HG03060 (cell line): ENCODE data around the gene TKTL1.
"Not testable (repeated sequence)": the region's sequence is repeated elsewhere in the genome, so short reads cannot be mapped to it uniquely, and the experiment has no call there.

Source experiments
- ATAC-seq: cut with Tn5 transposase; IDR thresholded peaks from one replicate; pipeline ENCODE4 v1.9.1; 2021; ENCODE audit warnings: low read depth, moderate number of reproducible peaks; ENCODE audit not compliant: unreplicated experiment

TKTL1 gene, protein sequence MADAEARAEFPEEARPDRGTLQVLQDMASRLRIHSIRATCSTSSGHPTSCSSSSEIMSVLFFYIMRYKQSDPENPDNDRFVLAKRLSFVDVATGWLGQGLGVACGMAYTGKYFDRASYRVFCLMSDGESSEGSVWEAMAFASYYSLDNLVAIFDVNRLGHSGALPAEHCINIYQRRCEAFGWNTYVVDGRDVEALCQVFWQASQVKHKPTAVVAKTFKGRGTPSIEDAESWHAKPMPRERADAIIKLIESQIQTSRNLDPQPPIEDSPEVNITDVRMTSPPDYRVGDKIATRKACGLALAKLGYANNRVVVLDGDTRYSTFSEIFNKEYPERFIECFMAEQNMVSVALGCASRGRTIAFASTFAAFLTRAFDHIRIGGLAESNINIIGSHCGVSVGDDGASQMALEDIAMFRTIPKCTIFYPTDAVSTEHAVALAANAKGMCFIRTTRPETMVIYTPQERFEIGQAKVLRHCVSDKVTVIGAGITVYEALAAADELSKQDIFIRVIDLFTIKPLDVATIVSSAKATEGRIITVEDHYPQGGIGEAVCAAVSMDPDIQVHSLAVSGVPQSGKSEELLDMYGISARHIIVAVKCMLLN

GRCh38 chrX:154295664-154296310, at the start of gene TKTL1:
Gene TKTL1 (plus strand): TSS chrX:154295795. CDS start chrX:154295860, 65 bp downstream.
- no peak for ATAC-seq

GRCh38 chrX:154247377-154248045, 48.1 kb upstream of the TKTL1 start:
- peak; percentile 92 for ATAC-seq

GRCh38 chrX:154248076-154248475, 47.5 kb upstream of the TKTL1 start:
- ATAC-seq, result not testable (repeated sequence)

DNA sequence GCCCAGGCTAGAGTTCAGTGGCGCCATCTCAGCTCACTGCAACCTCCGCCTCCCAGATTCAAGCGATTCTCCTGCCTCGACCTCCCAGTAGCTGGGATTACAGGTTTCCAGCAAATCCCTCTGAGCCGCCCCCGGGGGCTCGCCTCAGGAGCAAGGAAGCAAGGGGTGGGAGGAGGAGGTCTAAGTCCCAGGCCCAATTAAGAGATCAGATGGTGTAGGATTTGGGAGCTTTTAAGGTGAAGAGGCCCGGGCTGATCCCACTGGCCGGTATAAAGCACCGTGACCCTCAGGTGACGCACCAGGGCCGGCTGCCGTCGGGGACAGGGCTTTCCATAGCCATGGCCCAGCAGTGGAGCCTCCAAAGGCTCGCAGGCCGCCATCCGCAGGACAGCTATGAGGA, 38.3 kb upstream of the TKTL1 start, which contains the start of gene OPN1MW3:
Gene OPN1MW3 (plus strand): TSS at position 301 of the 400 bp plus-strand sequence. CDS start 38 bp downstream, at position 339.
- ATAC-seq, result not testable (repeated sequence)

DNA sequence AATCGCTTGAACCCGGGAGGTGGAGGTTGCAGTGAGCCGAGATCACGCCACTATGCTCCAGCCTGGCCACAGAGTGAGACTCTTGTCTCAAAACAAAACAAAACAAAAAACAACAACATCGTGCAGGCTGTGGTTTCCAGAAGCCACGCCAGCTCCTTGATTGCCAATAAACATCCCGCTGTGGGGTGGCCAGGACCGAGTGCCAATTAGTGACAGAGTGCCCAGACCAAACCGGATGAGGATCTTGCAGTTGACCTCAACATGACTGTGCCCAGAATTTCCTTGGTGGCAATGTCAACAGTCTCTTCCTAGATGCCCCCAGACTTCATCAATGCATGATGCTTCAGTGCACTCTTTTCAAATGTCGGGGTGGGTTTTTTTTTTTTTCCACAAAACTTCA, 36.9 kb upstream of the TKTL1 start:
- not testable (repeated sequence) for ATAC-seq

DNA sequence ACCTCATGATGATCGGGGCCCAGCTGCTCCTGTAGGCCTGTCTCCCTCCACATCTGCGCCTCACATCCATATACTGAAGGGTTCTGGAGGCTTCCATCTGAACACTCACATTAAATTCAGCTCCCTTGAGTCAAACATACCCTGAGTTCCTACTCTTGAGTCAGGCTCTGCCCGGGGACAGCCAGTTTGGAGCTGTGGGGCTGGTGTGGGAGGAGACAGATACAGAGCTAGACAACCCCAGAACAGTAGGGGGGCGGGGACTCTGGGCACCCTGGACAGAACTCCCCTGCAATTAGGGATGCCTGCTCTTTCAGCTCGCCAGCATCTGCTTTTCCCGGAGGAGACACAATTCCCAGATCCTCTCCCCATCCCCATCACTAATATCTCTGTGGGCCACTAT, 32.5 kb upstream of the TKTL1 start:
- ATAC-seq, result not testable (repeated sequence)

DNA sequence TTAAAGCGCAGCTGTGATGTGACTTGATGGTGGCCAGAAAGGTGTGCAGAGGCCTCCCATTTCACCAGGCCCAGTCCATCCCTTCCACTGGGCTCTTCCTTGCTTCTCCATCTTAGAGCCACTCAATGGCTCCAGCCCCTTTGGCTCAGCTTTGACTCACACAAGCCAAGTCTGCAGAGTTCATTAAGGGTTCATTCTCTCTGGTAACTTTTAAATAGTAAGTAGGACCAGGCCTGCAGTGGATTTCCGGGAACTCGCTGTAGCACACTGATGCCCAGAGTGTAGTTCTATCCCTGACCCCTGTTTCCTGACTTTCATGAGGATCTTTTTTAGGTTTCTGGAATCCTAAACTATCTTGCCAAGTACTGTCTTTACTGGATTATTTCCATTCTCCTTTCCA, 26.4 kb upstream of the TKTL1 start:
- ATAC-seq, result not testable (repeated sequence)

- peak; percentile 80 for ATAC-seq
Measured at GRCh38 chrX:154284489-154285338, 10.9 kb upstream of the TKTL1 start.

DNA sequence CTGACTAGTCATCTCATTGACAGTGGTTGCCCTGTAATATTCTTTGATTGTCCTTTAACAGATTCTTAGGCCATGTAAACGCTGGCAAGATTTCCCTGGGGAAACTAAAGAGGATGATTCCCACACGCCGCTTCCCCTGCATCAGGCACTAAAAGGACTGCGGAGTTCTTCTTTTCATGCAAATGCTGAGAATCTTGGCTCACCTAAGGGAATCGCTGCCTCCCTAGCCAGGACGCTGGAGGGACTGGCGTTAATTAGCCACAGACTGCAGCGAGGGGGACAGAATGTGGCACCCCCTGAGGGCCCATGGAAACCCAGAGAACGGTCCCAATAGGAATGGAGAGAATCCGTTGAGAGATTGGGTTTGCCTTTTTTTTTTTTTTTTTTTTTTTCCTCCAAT, 9.2 kb upstream of the TKTL1 start:
- not testable (repeated sequence) for ATAC-seq

GRCh38 chrX:154294791-154295574, 612 bp upstream of the TKTL1 start, which contains the start of gene TEX28:
Gene TEX28 (minus strand): TSS chrX:154295124. CDS start chrX:154292117, 3,007 bp downstream.
- ATAC-seq, result no peak

GRCh38 chrX:154296731-154297130, 1.1 kb downstream of the TKTL1 start:
- ATAC-seq, result no peak

GRCh38 chrX:154298312-154298711, 2.7 kb downstream of the TKTL1 start:
- no peak for ATAC-seq

DNA sequence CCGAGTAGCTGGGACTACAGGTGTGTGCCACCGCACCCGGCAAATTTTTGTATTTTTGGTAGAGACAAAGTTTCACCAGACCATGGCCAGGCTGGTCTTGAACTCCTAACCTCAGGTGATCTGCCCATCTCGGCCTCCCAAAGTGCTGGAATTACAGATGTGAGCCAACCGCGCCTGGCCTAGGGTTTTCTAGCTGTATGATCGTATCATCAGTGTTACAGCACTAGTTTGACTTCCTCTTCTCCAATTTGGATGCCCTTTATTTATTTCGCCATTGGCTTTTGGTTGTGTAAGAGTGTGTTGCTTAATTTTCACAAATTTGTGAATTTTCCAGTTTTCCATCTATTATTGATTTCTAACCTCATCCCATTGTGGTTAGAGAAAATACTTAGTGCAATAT, 5.2 kb downstream of the TKTL1 start:
- no peak for ATAC-seq

DNA sequence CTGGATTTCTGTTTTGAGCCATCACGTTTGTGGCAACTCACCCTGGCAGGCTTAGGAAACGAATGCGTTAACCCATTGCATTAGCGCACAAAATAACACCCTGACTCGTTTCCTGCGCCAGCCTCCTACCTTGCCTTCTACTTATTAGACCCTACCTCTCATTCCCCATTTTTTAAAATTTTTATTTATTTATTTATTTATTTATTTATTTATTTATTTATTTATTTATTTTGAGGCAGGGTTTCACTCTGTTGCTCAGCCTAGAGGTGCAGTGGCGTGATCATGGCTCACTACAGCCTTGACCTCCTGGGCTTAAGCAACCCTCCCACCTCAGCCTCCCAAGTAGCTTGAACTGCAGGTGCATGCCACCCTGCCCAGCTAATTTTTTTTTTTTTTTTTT, 7.4 kb downstream of the TKTL1 start:
- ATAC-seq, result not testable (repeated sequence)

DNA sequence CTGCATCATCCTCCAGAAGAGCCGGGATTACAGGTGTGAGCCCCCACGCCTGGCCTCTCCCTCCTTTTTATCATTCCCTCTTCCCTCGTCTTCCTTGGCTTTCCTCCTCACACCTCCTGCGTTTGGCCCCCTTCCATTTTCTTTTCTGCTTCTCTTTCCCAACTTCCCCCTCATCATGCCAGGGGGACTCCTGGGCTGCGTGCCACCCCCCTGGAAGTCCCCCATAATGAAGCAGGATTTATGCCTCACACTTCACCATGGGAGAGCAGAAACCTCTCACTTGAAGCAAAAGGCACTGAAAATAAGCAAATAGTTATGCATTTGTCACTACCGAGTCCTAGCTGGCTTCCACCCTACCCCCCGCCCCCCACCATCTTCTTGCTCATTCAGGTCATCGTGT, 7.9 kb downstream of the TKTL1 start:
- ATAC-seq, result no peak

GRCh38 chrX:154304846-154305245, 9.3 kb downstream of the TKTL1 start:
- no peak for ATAC-seq

DNA sequence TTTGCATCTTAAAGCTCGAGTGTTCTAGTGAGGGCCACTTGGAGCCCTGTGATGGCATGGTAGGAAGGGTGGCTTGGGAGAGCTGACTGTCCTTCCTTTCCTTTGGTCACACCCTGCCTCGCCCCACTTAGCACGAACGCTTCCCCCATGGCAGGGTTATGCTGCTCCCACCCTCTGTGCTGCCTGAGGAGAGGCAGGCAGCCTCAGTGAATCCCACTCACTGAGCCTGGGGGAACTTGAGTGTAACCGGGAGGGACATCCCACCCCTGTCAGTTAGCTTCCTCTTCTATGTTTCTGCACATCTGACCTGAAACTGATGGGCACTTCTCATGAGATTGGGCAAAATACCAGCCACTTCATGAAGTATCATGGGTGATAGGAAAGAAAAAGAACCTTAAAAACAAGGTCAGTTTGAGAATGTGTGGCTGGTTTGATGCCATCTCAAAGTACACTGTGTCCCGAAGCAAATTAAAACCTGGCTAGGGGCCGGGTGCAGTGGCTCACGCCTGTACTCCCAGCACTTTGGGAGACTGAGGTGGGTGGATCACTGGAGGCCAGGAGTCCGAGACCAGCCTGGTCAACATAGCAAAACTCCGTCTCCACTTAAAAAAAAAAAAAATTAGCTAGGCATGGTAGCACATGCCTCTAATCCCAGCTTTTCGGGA, 10.1 kb downstream of the TKTL1 start:
- no peak for ATAC-seq

- no peak for ATAC-seq
Measured at GRCh38 chrX:154307202-154307601, 11.6 kb downstream of the TKTL1 start.
